ENCODE data around the gene E2F1.
"Not testable (repeated sequence)": the region's sequence is repeated elsewhere in the genome, so short reads cannot be mapped to it uniquely, and the experiment has no call there.

The E2F1 gene

GRCh38 chr20:33640287-33640686 lies 45.9 kb downstream of the E2F1 start:
- DNase-seq (ENCODE audit: low read depth, low spot score): no peak

GRCh38 chr20:33636776-33637175 lies 49.4 kb downstream of the E2F1 start:
- DNase-seq (ENCODE audit: low read depth, low spot score): no peak

GRCh38 chr20:33635341-33635740 lies 50.8 kb downstream of the E2F1 start:
- DNase-seq (ENCODE audit: low read depth, low spot score): no peak

- DNase-seq (ENCODE audit: low read depth, low spot score): not testable (repeated sequence)
Measured at GRCh38 chr20:33631910-33632309, 54.3 kb downstream of the E2F1 start.

GRCh38 chr20:33630507-33630906 lies 55.7 kb downstream of the E2F1 start:
- no peak for DNase-seq (ENCODE audit: low read depth, low spot score)

- no peak for DNase-seq (ENCODE audit: low read depth, low spot score)
Measured at GRCh38 chr20:33629979-33630378, 56.2 kb downstream of the E2F1 start.

GRCh38 chr20:33629533-33629932 lies 56.7 kb downstream of the E2F1 start:
- DNase-seq (ENCODE audit: low read depth, low spot score): no peak

- no peak for DNase-seq (ENCODE audit: low read depth, low spot score)
Measured at GRCh38 chr20:33627577-33628216, 58.5 kb downstream of the E2F1 start.

GRCh38 chr20:33626190-33626589 lies 60.0 kb downstream of the E2F1 start:
- no peak for DNase-seq (ENCODE audit: low read depth, low spot score)
